Measurements from ENCODE around the gene ZNF440. TPM values are rescaled to one million over a fixed set of nuclear protein-coding genes. Genes with fewer than 3 reads are reported as not detected.

ZNF440 gene
- total RNA-seq: 8.5 and 14.2 TPM in 2 replicates

GRCh38 chr19:11814029-11814699 lies at the start of gene ZNF440:
Gene ZNF440, plus strand, starts transcription at chr19:11814273. Its CDS starts 175 bp downstream, at chr19:11814448.

GRCh38 chr19:11766597-11767591 lies 47.2 kb upstream of the ZNF440 start, which contains the start of gene ZNF441:
Gene ZNF441, plus strand, starts transcription at chr19:11767000. Its CDS starts 194 bp downstream, at chr19:11767194.

DNA sequence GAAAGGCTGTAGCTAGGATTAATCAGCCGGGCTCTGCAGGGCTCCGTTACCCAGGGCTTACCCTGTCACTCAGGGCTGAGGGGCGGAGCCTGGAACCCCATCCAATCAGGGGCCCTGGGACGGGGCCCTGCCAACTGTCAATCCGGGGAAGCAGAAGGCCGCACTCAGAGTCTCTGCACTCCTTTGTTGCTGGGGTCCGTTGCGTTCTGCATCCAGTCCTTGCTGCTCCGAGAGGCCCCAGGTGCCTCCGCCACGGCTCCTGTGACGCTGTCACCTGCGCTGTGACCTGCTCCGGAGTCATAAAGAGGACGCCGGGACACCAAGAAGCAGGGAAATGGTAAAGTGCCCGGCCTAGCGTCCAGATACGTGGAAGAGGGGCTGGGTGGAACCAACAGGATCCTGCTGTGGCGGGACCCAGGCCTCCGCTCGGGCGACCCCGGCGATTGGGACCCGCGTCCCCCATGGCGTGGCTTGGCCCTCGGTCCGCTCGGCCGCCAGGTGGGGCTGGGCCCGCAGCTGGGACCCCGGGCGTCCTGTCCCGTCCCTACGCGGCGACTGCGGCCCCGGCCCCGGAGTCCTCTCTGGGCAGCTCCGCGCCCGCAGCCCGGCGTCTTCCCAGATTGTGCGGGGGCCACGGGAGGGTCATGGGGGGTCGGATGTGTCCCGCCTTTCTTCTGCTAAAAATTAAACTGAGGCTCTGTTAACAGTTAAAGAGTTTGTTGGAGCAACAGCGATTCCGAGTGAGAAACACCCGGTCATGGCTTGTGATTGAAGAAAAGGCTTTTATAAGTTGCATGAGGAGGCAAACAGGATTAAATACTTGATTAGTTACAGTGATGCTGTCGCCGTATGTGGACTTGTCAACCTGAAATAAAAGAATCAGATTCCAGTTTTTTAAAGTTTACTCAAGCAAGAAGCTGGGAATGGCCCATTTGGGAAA lies 15.4 kb upstream of the ZNF440 start, which contains the start of gene ZNF491:
ZNF491 (plus strand) TSS at position 133 of the 940 bp plus-strand sequence. CDS start 7,431 bp downstream, outside the sequence.

GRCh38 chr19:11848594-11849469 lies 34.8 kb downstream of the ZNF440 start, which contains the start of gene ZNF439:
Gene ZNF439, plus strand, starts transcription at chr19:11848726. Its CDS starts 142 bp downstream, at chr19:11848868.

Other genes starting within 250 kb of the ZNF440 start
- 8.9 and 52.9 TPM in 2 replicates for gene ACP5, start 236.6 kb upstream of the ZNF440 start, total RNA-seq
- gene ZNF627, start 216.8 kb upstream of the ZNF440 start, total RNA-seq: 20.8 and 25.8 TPM in 2 replicates
- gene ZNF823, start 75.3 kb upstream of the ZNF440 start, total RNA-seq: 4.1 and 7.5 TPM in 2 replicates
- 8.2 and 8.8 TPM in 2 replicates for gene ZNF441, start 47.3 kb upstream of the ZNF440 start, total RNA-seq
- gene ZNF491, start 15.8 kb upstream of the ZNF440 start, total RNA-seq: 0.34 and 1.6 TPM in 2 replicates
- 1.0 and 5.3 TPM in 2 replicates for gene ZNF439, start 34.5 kb downstream of the ZNF440 start, total RNA-seq
- 0.34 and 2.7 TPM in 2 replicates for gene ZNF69, start 73.5 kb downstream of the ZNF440 start, total RNA-seq
- gene ZNF700, start 110.8 kb downstream of the ZNF440 start, total RNA-seq: 10.3 and 12.4 TPM in 2 replicates
- 0.68 and 1.9 TPM in 2 replicates for gene ZNF763, start 150.8 kb downstream of the ZNF440 start, total RNA-seq
- 7.2 and 8.5 TPM in 2 replicates for gene ZNF433, start 221.4 kb downstream of the ZNF440 start, total RNA-seq
- under 0.01 and 0.43 TPM in 2 replicates for gene ZNF878, start 238.7 kb downstream of the ZNF440 start, total RNA-seq

Data from nasal cavity respiratory epithelium epithelial cell of viscerocranial mucosa (primary cell).